ENCODE measurements around the gene ARMCX4.
A peak's percentile ranks its signal among the peaks of the same experiment; 100 is the strongest.
"Not testable (repeated sequence)": the region's sequence is repeated elsewhere in the genome, so short reads cannot be mapped to it uniquely, and the experiment has no call there.

Gene ARMCX4

DNA sequence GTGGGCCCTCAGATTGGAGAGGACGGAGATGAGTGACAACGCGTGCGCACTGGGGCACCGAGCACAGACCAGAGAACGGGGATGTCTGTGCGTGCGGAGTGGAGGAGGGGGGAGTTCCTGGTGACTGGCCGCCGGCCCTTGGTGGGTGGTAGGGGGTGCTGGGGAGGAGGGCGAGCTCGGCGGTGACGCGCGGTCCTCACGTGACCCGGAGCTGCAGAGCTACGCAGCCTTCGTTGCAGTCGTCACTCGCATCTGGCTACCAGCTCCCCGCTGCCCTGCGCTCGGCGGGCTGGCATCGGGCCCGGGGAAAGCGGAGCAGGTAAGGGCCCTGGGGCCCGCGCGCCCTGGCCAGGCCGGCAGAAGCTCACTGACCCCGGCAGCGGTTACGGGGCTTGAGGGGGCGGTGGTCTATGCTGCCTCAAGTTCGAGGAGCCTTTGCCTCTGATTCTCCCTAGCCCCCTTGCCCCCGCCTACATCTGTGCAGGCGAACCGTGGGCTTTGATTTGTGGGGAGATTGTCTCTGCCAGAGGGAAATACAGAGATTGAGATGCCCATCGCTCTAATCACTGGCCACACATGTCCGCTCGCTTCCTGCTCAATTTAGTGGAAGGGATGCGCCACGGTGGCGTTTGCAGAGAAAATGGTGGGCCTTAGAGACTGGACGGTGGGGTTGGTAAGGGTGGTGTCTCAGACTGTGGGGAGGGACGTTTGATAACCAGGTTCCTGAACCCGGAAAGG is at the start of gene ARMCX4:
Gene ARMCX4 (plus strand): TSS at position 245 of the 738 bp plus-strand sequence. CDS start 3,134 bp downstream, outside the sequence.
- no peaks in the 10 kb centered on the region for H3K27me3 Mint-ChIP-seq
- H3K4me1 Mint-ChIP-seq, result peaks cover 6% of the 10 kb centered on the region
- H3K36me3 Mint-ChIP-seq, result peaks cover 10% of the 10 kb centered on the region
- peak within 1 kb of the TSS; percentile 76 for H3K4me3 Mint-ChIP-seq
- no peaks in the 10 kb centered on the region for H3K9me3 Mint-ChIP-seq
- peak within 1 kb of the TSS; percentile 40 for H3K27ac Mint-ChIP-seq
- peak; percentile 59 for ATAC-seq

DNA sequence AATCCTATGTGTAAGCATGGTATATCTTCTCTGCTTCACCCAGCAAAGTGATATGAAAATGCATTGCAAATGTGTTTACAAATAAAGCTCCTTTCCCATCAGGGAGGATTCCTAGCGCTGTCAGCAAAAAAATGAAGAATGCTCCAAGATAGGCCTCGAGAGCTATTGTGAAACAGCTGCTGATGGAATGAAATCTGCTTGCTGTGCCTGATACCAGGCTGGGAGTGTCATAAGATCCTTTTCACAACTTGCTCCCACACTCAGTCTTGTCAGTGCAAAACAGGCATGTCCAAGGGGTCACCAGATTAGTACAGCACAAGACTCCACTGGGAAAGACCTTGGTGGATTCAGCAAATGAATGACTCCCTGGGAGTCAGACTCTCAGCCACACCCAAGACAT is 43.2 kb upstream of the ARMCX4 start:
- no peaks in the 10 kb centered on the region for H3K27me3 Mint-ChIP-seq
- no peak for ATAC-seq
- H3K4me3 Mint-ChIP-seq, result no peak overlapping the region
- H3K9me3 Mint-ChIP-seq, result no peaks in the 10 kb centered on the region
- H3K4me1 Mint-ChIP-seq, result no peaks in the 10 kb centered on the region
- peaks cover 48% of the 10 kb centered on the region for H3K36me3 Mint-ChIP-seq
- no peak overlapping the region for H3K27ac Mint-ChIP-seq

DNA sequence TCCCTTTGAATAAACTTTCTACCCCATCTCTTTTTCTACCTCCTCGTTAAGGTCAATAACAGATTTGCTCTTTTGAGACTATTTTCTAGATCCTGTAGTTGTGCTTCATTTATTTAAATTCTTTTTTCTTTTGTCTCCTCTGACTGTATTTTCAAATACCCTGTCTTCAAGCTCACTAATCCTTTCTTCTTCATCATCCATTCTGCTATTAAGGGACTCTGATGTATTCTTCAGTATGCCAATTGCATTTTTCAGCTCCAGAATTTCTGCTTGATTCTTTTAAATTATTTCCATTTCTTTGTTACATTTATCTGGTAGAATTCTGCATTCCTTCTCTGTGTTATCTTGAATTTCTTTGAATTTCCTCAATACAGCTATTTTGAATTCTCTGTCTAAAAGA is 36.0 kb upstream of the ARMCX4 start:
- H3K27ac Mint-ChIP-seq, result no peak overlapping the region
- peaks cover 5% of the 10 kb centered on the region for H3K9me3 Mint-ChIP-seq
- no peak for ATAC-seq
- H3K4me1 Mint-ChIP-seq, result no peaks in the 10 kb centered on the region
- H3K27me3 Mint-ChIP-seq, result no peaks in the 10 kb centered on the region
- peaks cover 39% of the 10 kb centered on the region for H3K36me3 Mint-ChIP-seq
- no peak overlapping the region for H3K4me3 Mint-ChIP-seq

DNA sequence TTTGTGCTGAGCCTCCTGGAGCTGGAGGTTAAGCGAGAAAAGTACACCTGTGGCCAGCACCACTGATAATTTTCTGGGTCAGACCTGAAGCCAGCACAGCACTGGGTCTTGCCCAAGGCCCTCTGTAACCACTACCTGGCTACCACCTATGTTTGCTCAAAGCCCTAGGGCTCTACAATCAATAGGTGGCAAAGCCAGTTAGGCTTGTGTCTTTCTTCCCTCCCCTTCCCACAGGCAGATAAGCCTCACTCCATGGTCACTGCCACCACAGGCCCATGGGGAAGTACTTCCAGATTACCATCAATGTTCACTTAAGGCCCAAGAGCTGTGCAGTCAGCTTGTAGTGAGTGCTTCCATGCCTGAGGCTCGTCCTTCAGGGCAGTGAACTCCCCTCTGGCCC is 35.2 kb upstream of the ARMCX4 start:
- no peaks in the 10 kb centered on the region for H3K27me3 Mint-ChIP-seq

GRCh38 chrX:101450961-101451360 is 34.3 kb upstream of the ARMCX4 start:
- H3K27me3 Mint-ChIP-seq, result no peaks in the 10 kb centered on the region
- H3K9me3 Mint-ChIP-seq, result peaks cover 5% of the 10 kb centered on the region
- no peak overlapping the region for H3K27ac Mint-ChIP-seq
- peaks cover 35% of the 10 kb centered on the region for H3K36me3 Mint-ChIP-seq
- H3K4me1 Mint-ChIP-seq, result no peaks in the 10 kb centered on the region
- ATAC-seq, result no peak
- H3K4me3 Mint-ChIP-seq, result no peak overlapping the region

More for the DNA sequence above, 35.2 kb upstream of the ARMCX4 start:
- no peak for ATAC-seq
- Mint-ChIP-seq H3K4me3 (no peak overlapping the region), H3K4me1 (no peaks in the 10 kb centered on the region), H3K36me3 (peaks cover 35% of the 10 kb centered on the region), H3K27ac (no peak overlapping the region), H3K9me3 (peaks cover 5% of the 10 kb centered on the region)

DNA sequence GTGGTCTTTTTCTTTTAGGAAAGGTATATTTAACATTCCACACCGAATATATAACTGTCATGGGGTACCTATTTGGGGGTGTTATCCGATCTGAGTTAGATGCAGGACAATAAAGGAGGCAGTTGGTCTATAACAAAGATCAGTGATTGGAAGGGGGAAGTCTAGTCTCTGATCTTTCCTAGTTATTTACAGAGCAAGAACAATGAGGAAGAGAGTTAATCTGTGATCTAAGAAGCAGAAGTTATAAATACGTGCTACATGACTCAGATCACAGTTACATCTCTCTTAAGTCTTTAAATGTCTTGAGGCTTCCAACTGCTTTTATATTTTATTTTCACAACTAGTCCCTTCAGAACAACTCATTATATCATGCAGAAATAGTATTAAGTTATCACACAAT is 33.2 kb upstream of the ARMCX4 start:
- H3K9me3 Mint-ChIP-seq, result peaks cover 5% of the 10 kb centered on the region
- no peak for ATAC-seq
- H3K27ac Mint-ChIP-seq, result no peak overlapping the region
- no peak overlapping the region for H3K4me3 Mint-ChIP-seq
- no peaks in the 10 kb centered on the region for H3K4me1 Mint-ChIP-seq
- peaks cover 33% of the 10 kb centered on the region for H3K36me3 Mint-ChIP-seq
- no peaks in the 10 kb centered on the region for H3K27me3 Mint-ChIP-seq

- Mint-ChIP-seq H3K36me3 (peaks cover 12% of the 10 kb centered on the region), H3K9me3 (no peaks in the 10 kb centered on the region), H3K4me3 (no peak overlapping the region), H3K4me1 (no peaks in the 10 kb centered on the region), H3K27ac (no peak overlapping the region), H3K27me3 (no peaks in the 10 kb centered on the region)
- ATAC-seq, result no peak
These were observed 24.6 kb upstream of the ARMCX4 start for GRCh38 chrX:101460669-101461068.

DNA sequence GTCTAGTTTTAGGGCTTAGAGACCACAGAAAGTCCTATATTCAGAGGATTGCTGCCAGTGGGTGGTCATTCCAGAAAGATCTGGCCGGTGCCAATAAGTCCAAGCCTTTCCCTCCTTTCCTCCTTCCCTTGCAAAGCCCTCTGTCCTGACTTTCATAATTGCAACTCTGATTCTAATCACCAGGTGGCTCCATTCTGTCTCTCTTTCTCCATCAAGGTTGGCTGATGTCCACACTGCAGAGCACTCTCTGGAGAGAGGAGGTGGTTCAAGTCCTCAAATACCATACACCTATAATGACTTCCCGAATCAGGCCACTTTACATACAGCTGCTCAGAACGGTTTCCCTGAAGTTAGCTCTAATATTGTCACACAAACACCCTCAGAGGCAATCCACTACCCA is 22.4 kb upstream of the ARMCX4 start:
- Mint-ChIP-seq H3K4me3 (no peak overlapping the region), H3K4me1 (no peaks in the 10 kb centered on the region), H3K27ac (no peak overlapping the region)

GRCh38 chrX:101478366-101478765 is 6.9 kb upstream of the ARMCX4 start:
- Mint-ChIP-seq H3K27ac (no peak overlapping the region), H3K4me1 (no peaks in the 10 kb centered on the region), H3K27me3 (no peaks in the 10 kb centered on the region), H3K36me3 (no peaks in the 10 kb centered on the region), H3K4me3 (no peak overlapping the region), H3K9me3 (no peaks in the 10 kb centered on the region)
- no peak for ATAC-seq

More for the DNA sequence above, 22.4 kb upstream of the ARMCX4 start:
- Mint-ChIP-seq H3K9me3 (no peaks in the 10 kb centered on the region), H3K27me3 (no peaks in the 10 kb centered on the region), H3K36me3 (peaks cover 17% of the 10 kb centered on the region)
- no peak for ATAC-seq

GRCh38 chrX:101482296-101482695 is 3.0 kb upstream of the ARMCX4 start:
- Mint-ChIP-seq H3K9me3 (no peaks in the 10 kb centered on the region), H3K27ac (no peak overlapping the region), H3K4me1 (peaks cover 6% of the 10 kb centered on the region), H3K4me3 (no peak overlapping the region), H3K36me3 (peaks cover 5% of the 10 kb centered on the region), H3K27me3 (no peaks in the 10 kb centered on the region)
- no peak for ATAC-seq

GRCh38 chrX:101483705-101484104 is 1.6 kb upstream of the ARMCX4 start:
- no peak overlapping the region for H3K4me3 Mint-ChIP-seq

GRCh38 chrX:101484135-101484534 is 1.1 kb upstream of the ARMCX4 start:
- Mint-ChIP-seq H3K27ac (no peak overlapping the region), H3K27me3 (no peaks in the 10 kb centered on the region), H3K9me3 (no peaks in the 10 kb centered on the region), H3K4me3 (no peak overlapping the region), H3K36me3 (peaks cover 10% of the 10 kb centered on the region), H3K4me1 (peaks cover 6% of the 10 kb centered on the region)
- ATAC-seq, result no peak

More at GRCh38 chrX:101483705-101484104, 1.6 kb upstream of the ARMCX4 start:
- ATAC-seq, result no peak
- H3K27ac Mint-ChIP-seq, result no peak overlapping the region
- H3K9me3 Mint-ChIP-seq, result no peaks in the 10 kb centered on the region
- H3K27me3 Mint-ChIP-seq, result no peaks in the 10 kb centered on the region
- peaks cover 6% of the 10 kb centered on the region for H3K4me1 Mint-ChIP-seq
- H3K36me3 Mint-ChIP-seq, result peaks cover 10% of the 10 kb centered on the region

- Mint-ChIP-seq H3K4me3 (no peak overlapping the region), H3K36me3 (peaks cover 10% of the 10 kb centered on the region), H3K4me1 (peaks cover 6% of the 10 kb centered on the region), H3K27me3 (no peaks in the 10 kb centered on the region), H3K9me3 (no peaks in the 10 kb centered on the region), H3K27ac (no peak overlapping the region)
- no peak for ATAC-seq
These were observed 3.5 kb downstream of the ARMCX4 start for GRCh38 chrX:101488796-101489195.

DNA sequence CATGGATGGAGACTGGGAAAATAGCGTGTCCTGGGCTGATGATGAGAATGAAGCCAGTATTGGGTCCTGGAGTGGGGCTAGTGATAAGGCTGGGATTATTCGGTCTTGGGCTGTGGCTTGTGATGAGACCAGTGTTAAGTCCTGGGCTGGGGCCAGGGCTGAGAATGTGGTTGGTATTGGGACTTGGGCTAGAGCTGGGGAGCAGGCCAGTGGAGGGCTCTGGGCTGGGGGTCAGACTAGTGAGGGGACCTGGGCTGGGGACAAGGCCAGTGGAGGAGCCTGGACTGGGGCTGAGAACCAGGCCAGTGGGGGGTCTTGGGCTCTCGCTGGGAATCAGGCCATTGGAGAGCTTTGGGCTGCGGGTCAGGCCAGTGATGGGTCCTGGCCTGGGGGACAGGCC is 6.7 kb downstream of the ARMCX4 start:
- no peak for ATAC-seq
- Mint-ChIP-seq H3K27ac (no peak overlapping the region), H3K4me1 (no peaks in the 10 kb centered on the region), H3K9me3 (no peaks in the 10 kb centered on the region), H3K27me3 (no peaks in the 10 kb centered on the region), H3K4me3 (no peak overlapping the region), H3K36me3 (peaks cover 8% of the 10 kb centered on the region)

DNA sequence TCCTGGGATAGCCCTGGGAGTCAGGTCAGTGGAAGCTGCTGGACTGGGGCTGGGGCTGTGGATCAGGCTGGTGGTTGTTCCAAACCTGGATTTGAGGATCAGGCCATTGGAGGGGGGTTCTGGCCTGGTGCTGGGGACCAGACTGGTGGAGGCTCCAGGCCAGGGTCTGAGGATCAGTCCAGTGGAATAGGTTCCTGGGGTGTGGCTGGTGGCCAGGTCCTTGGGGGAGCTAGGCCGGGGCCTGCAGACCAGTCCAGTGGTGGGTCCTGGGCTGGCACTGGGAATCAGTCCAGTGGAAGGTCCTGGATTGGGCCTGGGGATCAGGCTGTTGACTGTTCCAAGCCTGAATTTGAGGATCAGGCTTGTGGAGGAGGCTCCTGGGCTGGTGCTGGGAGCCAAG is 8.0 kb downstream of the ARMCX4 start:
- Mint-ChIP-seq H3K27me3 (no peaks in the 10 kb centered on the region), H3K27ac (no peak overlapping the region), H3K4me1 (no peaks in the 10 kb centered on the region), H3K4me3 (no peak overlapping the region), H3K36me3 (peaks cover under 1% of the 10 kb centered on the region), H3K9me3 (no peaks in the 10 kb centered on the region)
- no peak for ATAC-seq

GRCh38 chrX:101502929-101503328 is 17.7 kb downstream of the ARMCX4 start:
- H3K27ac Mint-ChIP-seq, result not testable (repeated sequence)

More at GRCh38 chrX:101502929-101503328, 17.7 kb downstream of the ARMCX4 start:
- ATAC-seq, H3K27me3 Mint-ChIP-seq, H3K4me1 Mint-ChIP-seq, H3K36me3 Mint-ChIP-seq, H3K4me3 Mint-ChIP-seq, H3K9me3 Mint-ChIP-seq: not testable (repeated sequence)

Measured in stimulated activated memory B cell treated with anti-CD40 and anti-IgM and Interleukin-4, amounts not matched to agents 10 μg/mL and 1 μg/mL and 100 μg/mL, for 72 hours (primary cell).